ENCODE measurements around the gene FHL2.

FHL2 gene

GRCh38 chr2:105320651-105321215 is 78.1 kb downstream of the FHL2 start:
- Histone ChIP-seq H2BK12ac (ENCODE audit: low read length in 2 of 2) (no peak overlapping the region), H2BK5ac (ENCODE audit: low read depth, low read length, poor library complexity, severe bottlenecking) (no peak overlapping the region), H3K4me2 (ENCODE audit: low read length, poor library complexity, severe bottlenecking) (peak overlapping the region; percentile 29), H3K18ac (ENCODE audit: low read depth in 1 of 2, low read length in 2 of 2) (no peak overlapping the region), H3K36me3 (ENCODE audit: control insufficient read depth in 1 of 2, insufficient read depth in 2 of 2, low read depth in 1 of 2, low read length in 2 of 2) (peaks cover 4 to 12% of the 10 kb centered on the region in 2 experiments), H3K4me1 (ENCODE audit: control insufficient read depth, insufficient read depth, low read depth, low read length) (peaks cover 19% of the 10 kb centered on the region), H3K14ac (ENCODE audit: low read length in 2 of 2) (no peak overlapping the region), H4K8ac (ENCODE audit: low read length) (no peak overlapping the region), H3K9me3 (ENCODE audit: control insufficient read depth, low read length) (no peaks in the 10 kb centered on the region), H2BK15ac (ENCODE audit: low read depth, poor library complexity, severe bottlenecking) (no peak overlapping the region), H3K27me3 (ENCODE audit: control insufficient read depth in 1 of 2, insufficient read depth in 1 of 2, low read length in 2 of 2) (no peaks in the 10 kb centered on the region), H3K4ac (ENCODE audit: low read depth in 1 of 2, low read length in 2 of 2) (no peak overlapping the region), H2BK120ac (ENCODE audit: low read depth, low read length) (no peak overlapping the region), H3K4me3 (ENCODE audit: insufficient read depth in 1 of 2, low read depth in 1 of 2, low read length in 2 of 2) (no peak overlapping the region), H2AK5ac (ENCODE audit: low read length, severe bottlenecking) (no peak overlapping the region), H3K79me1 (replicated peaks; ENCODE audit: low read length, poor library complexity, severe bottlenecking) (no peaks in the 10 kb centered on the region), H2AFZ (ENCODE audit: low read depth, low read length) (no peak overlapping the region), H3K27ac (ENCODE audit: low read length, poor library complexity, severe bottlenecking) (peak overlapping the region; percentile 61), H3K23ac (ENCODE audit: low read length in 2 of 2) (no peak overlapping the region), H3K9ac (ENCODE audit: low read length) (no peak overlapping the region), H4K91ac (ENCODE audit: low read length) (no peak overlapping the region)
- peak; percentile 34 for DNase-seq
- WGBS: 79% methylated on average over 6 of the region's 7 CpGs

DNA sequence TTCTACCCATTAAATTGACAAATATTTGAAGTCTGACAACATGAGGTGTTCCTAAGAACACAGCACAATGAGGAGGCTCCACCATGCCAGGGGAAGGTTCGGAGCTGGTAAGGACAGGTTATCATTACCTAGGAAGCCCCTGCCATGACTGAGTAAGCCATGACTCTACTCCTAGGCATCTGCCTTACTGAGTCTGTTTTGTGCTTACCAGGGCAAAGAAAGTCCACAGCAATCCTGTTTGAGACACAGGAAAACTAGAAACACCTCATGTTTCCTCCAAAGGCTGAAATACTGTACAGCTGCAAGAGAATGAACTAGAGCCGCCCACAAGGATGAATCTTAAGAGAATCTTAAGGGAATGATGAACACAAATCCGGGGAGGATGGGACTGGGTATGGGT is 80.9 kb downstream of the FHL2 start:
- no peaks in the 10 kb centered on the region for H3K79me1 ChIP-seq (replicated peaks; ENCODE audit: low read length, poor library complexity, severe bottlenecking)
- H4K8ac ChIP-seq (ENCODE audit: low read length): no peak overlapping the region

GRCh38 chr2:105315314-105315713 is 83.5 kb downstream of the FHL2 start:
- Histone ChIP-seq H3K23ac (ENCODE audit: low read length in 2 of 2) (no peak overlapping the region), H4K91ac (ENCODE audit: low read length) (no peak overlapping the region), H3K14ac (ENCODE audit: low read length in 2 of 2) (no peak overlapping the region), H3K9me3 (ENCODE audit: control insufficient read depth, low read length) (no peaks in the 10 kb centered on the region), H3K36me3 (ENCODE audit: control insufficient read depth in 1 of 2, insufficient read depth in 2 of 2, low read depth in 1 of 2, low read length in 2 of 2) (peaks cover 0 to 2% of the 10 kb centered on the region in 2 experiments), H3K18ac (ENCODE audit: low read depth in 1 of 2, low read length in 2 of 2) (no peak overlapping the region), H2AFZ (ENCODE audit: low read depth, low read length) (no peak overlapping the region), H3K4me1 (ENCODE audit: control insufficient read depth, insufficient read depth, low read depth, low read length) (peaks cover 3% of the 10 kb centered on the region), H3K27me3 (ENCODE audit: control insufficient read depth in 1 of 2, insufficient read depth in 1 of 2, low read length in 2 of 2) (no peaks in the 10 kb centered on the region), H3K79me1 (replicated peaks; ENCODE audit: low read length, poor library complexity, severe bottlenecking) (no peaks in the 10 kb centered on the region), H3K4me2 (ENCODE audit: low read length, poor library complexity, severe bottlenecking) (no peak overlapping the region), H2BK12ac (ENCODE audit: low read length in 2 of 2) (no peak overlapping the region), H2AK5ac (ENCODE audit: low read length, severe bottlenecking) (no peak overlapping the region), H3K4ac (ENCODE audit: low read depth in 1 of 2, low read length in 2 of 2) (no peak overlapping the region), H3K27ac (ENCODE audit: low read length, poor library complexity, severe bottlenecking) (no peak overlapping the region), H3K4me3 (ENCODE audit: insufficient read depth in 1 of 2, low read depth in 1 of 2, low read length in 2 of 2) (no peak overlapping the region), H4K8ac (ENCODE audit: low read length) (no peak overlapping the region), H2BK15ac (ENCODE audit: low read depth, poor library complexity, severe bottlenecking) (no peak overlapping the region), H3K9ac (ENCODE audit: low read length) (no peak overlapping the region), H2BK120ac (ENCODE audit: low read depth, low read length) (no peak overlapping the region), H2BK5ac (ENCODE audit: low read depth, low read length, poor library complexity, severe bottlenecking) (no peak overlapping the region)
- DNase-seq: no peak
- 43% methylated on average over 2 of the region's 3 CpGs for WGBS

More for the DNA sequence above, 80.9 kb downstream of the FHL2 start:
- Histone ChIP-seq H2BK12ac (ENCODE audit: low read length in 2 of 2) (no peak overlapping the region), H2AFZ (ENCODE audit: low read depth, low read length) (no peak overlapping the region), H2BK120ac (ENCODE audit: low read depth, low read length) (no peak overlapping the region), H2AK5ac (ENCODE audit: low read length, severe bottlenecking) (no peak overlapping the region), H3K27ac (ENCODE audit: low read length, poor library complexity, severe bottlenecking) (no peak overlapping the region), H3K36me3 (ENCODE audit: control insufficient read depth in 1 of 2, insufficient read depth in 2 of 2, low read depth in 1 of 2, low read length in 2 of 2) (peaks cover 3% of the 10 kb centered on the region in 2 experiments), H3K4me3 (ENCODE audit: insufficient read depth in 1 of 2, low read depth in 1 of 2, low read length in 2 of 2) (no peak overlapping the region), H3K4ac (ENCODE audit: low read depth in 1 of 2, low read length in 2 of 2) (no peak overlapping the region), H4K91ac (ENCODE audit: low read length) (no peak overlapping the region), H2BK5ac (ENCODE audit: low read depth, low read length, poor library complexity, severe bottlenecking) (no peak overlapping the region), H3K4me2 (ENCODE audit: low read length, poor library complexity, severe bottlenecking) (no peak overlapping the region), H2BK15ac (ENCODE audit: low read depth, poor library complexity, severe bottlenecking) (no peak overlapping the region), H3K18ac (ENCODE audit: low read depth in 1 of 2, low read length in 2 of 2) (no peak overlapping the region), H3K9ac (ENCODE audit: low read length) (no peak overlapping the region), H3K27me3 (ENCODE audit: control insufficient read depth in 1 of 2, insufficient read depth in 1 of 2, low read length in 2 of 2) (no peaks in the 10 kb centered on the region), H3K4me1 (ENCODE audit: control insufficient read depth, insufficient read depth, low read depth, low read length) (peaks cover 9% of the 10 kb centered on the region), H3K23ac (ENCODE audit: low read length in 2 of 2) (no peak overlapping the region), H3K9me3 (ENCODE audit: control insufficient read depth, low read length) (no peaks in the 10 kb centered on the region), H3K14ac (ENCODE audit: low read length in 2 of 2) (no peak overlapping the region)
- no peak for DNase-seq
- WGBS: 97% methylated on average over 3 of the region's 3 CpGs

DNA sequence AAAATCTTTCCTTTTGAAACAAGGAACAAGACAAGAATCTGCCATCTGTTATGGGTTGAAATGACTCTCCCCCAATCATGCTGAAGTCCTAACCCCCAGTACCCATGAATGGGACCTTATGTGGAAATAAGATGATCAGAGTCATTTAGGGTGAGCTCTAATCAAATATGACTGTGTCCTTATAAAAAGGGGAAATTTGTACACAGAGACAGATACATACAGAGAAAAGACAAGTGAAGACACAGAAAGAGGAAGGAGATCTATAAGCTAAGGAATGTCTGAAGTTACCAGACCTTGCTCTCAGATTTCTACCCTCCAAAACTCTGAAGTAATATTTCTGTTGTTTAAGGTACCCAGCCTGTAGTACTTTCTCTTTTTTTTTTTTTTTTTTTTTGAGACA is 85.0 kb downstream of the FHL2 start:
- H3K9ac ChIP-seq (ENCODE audit: low read length): no peak overlapping the region
- H2AFZ ChIP-seq (ENCODE audit: low read depth, low read length): no peak overlapping the region
- no peak overlapping the region for H4K8ac ChIP-seq (ENCODE audit: low read length)
- no peak for DNase-seq
- H2BK12ac ChIP-seq (ENCODE audit: low read length in 2 of 2): no peak overlapping the region
- no peak overlapping the region for H3K27ac ChIP-seq (ENCODE audit: low read length, poor library complexity, severe bottlenecking)
- H3K4me3 ChIP-seq (ENCODE audit: insufficient read depth in 1 of 2, low read depth in 1 of 2, low read length in 2 of 2): no peak overlapping the region
- no peak overlapping the region for H3K14ac ChIP-seq (ENCODE audit: low read length in 2 of 2)
- H4K91ac ChIP-seq (ENCODE audit: low read length): no peak overlapping the region
- H3K27me3 ChIP-seq (ENCODE audit: control insufficient read depth in 1 of 2, insufficient read depth in 1 of 2, low read length in 2 of 2): no peaks in the 10 kb centered on the region
- H3K4ac ChIP-seq (ENCODE audit: low read depth in 1 of 2, low read length in 2 of 2): no peak overlapping the region
- H3K9me3 ChIP-seq (ENCODE audit: control insufficient read depth, low read length): no peaks in the 10 kb centered on the region
- H3K18ac ChIP-seq (ENCODE audit: low read depth in 1 of 2, low read length in 2 of 2): no peak overlapping the region
- H3K4me2 ChIP-seq (ENCODE audit: low read length, poor library complexity, severe bottlenecking): no peak overlapping the region
- H2AK5ac ChIP-seq (ENCODE audit: low read length, severe bottlenecking): no peak overlapping the region
- no peak overlapping the region for H2BK120ac ChIP-seq (ENCODE audit: low read depth, low read length)
- no peak overlapping the region for H2BK15ac ChIP-seq (ENCODE audit: low read depth, poor library complexity, severe bottlenecking)
- peaks cover 3 to 7% of the 10 kb centered on the region in 2 experiments for H3K36me3 ChIP-seq (ENCODE audit: control insufficient read depth in 1 of 2, insufficient read depth in 2 of 2, low read depth in 1 of 2, low read length in 2 of 2)
- H3K4me1 ChIP-seq (ENCODE audit: control insufficient read depth, insufficient read depth, low read depth, low read length): peaks cover 2% of the 10 kb centered on the region
- H2BK5ac ChIP-seq (ENCODE audit: low read depth, low read length, poor library complexity, severe bottlenecking): no peak overlapping the region
- no peaks in the 10 kb centered on the region for H3K79me1 ChIP-seq (replicated peaks; ENCODE audit: low read length, poor library complexity, severe bottlenecking)
- H3K23ac ChIP-seq (ENCODE audit: low read length in 2 of 2): no peak overlapping the region
